Left kidney (tissue), 2 donors: ENCODE data around the gene PEX26. TPM values are rescaled to one million over a fixed set of nuclear protein-coding genes. Genes with fewer than 3 reads are reported as not detected.
"Not testable (repeated sequence)": the region's sequence is repeated elsewhere in the genome, so short reads cannot be mapped to it uniquely, and the experiment has no call there.

Source experiments
- DNase-seq: peaks from one replicate; pipeline ENCODE4 v3.0.0-alpha.2; 2013
- polyA plus RNA-seq: library from polyadenylated mRNA; unstranded; fragments of 120-200 nt; gene quantifications from one replicate; pipeline ENCODE4 v1.2.1, GENCODE V29; 2013; ENCODE audit not compliant: insufficient read length

The PEX26 gene
- polyA plus RNA-seq, 1 donor = 35.5 TPM

GRCh38 chr22:18096823-18097222, 19.0 kb downstream of the PEX26 start:
- no peak for DNase-seq

GRCh38 chr22:18100781-18101180, 23.0 kb downstream of the PEX26 start:
- DNase-seq = no peak

- no peak for DNase-seq
Measured at GRCh38 chr22:18101536-18101935, 23.7 kb downstream of the PEX26 start.

- DNase-seq = no peak
Measured at GRCh38 chr22:18103527-18104269, 25.9 kb downstream of the PEX26 start.

- DNase-seq = no peak
Measured at GRCh38 chr22:18104566-18104965, 26.8 kb downstream of the PEX26 start.

GRCh38 chr22:18105981-18106380, 28.2 kb downstream of the PEX26 start:
- DNase-seq = not testable (repeated sequence)

- not testable (repeated sequence) for DNase-seq
Measured at GRCh38 chr22:18106550-18107341, 29.0 kb downstream of the PEX26 start.

- DNase-seq = no peak
Measured at GRCh38 chr22:18108187-18108586, 30.4 kb downstream of the PEX26 start.

- DNase-seq = no peak
Measured at GRCh38 chr22:18109410-18110193, 31.8 kb downstream of the PEX26 start.

- peak; percentile 59 for DNase-seq
Measured at GRCh38 chr22:18110194-18110953, 32.6 kb downstream of the PEX26 start, which contains the start of gene TUBA8. TUBA8 (plus strand) TSS chr22:18110809; CDS start chr22:18110866, 57 bp downstream.

GRCh38 chr22:18110954-18111758, 33.4 kb downstream of the PEX26 start:
- no peak for DNase-seq

GRCh38 chr22:18111759-18112330, 34.1 kb downstream of the PEX26 start:
- DNase-seq = no peak

- DNase-seq = no peak
Measured at GRCh38 chr22:18112440-18112839, 34.6 kb downstream of the PEX26 start.

GRCh38 chr22:18113680-18114394, 36.0 kb downstream of the PEX26 start:
- DNase-seq = no peak

GRCh38 chr22:18114495-18114894, 36.7 kb downstream of the PEX26 start:
- no peak for DNase-seq

- no peak for DNase-seq
Measured at GRCh38 chr22:18114976-18115652, 37.3 kb downstream of the PEX26 start.

- no peak for DNase-seq
Measured at GRCh38 chr22:18115906-18116371, 38.1 kb downstream of the PEX26 start.

GRCh38 chr22:18116634-18117033, 38.8 kb downstream of the PEX26 start:
- no peak for DNase-seq

- no peak for DNase-seq
Measured at GRCh38 chr22:18118345-18118915, 40.6 kb downstream of the PEX26 start.
